GM12872 (cell line): Measurements from ENCODE around the gene STOX2.

Experiments used
- CTCF ChIP-seq: IDR thresholded peaks from 3 replicates; pipeline ENCODE4 v1.5.1; 2011; ENCODE audit warnings: low read depth, mild to moderate bottlenecking, low read length, moderate library complexity; ENCODE audit not compliant: insufficient read depth

STOX2 gene

GRCh38 chr4:184066584-184067300, 161.6 kb downstream of the STOX2 start:
- no peak for TF ChIP-seq CTCF

GRCh38 chr4:184067931-184068554, 162.9 kb downstream of the STOX2 start:
- TF ChIP-seq CTCF, result no peak
